Measurements from ENCODE around the gene RGR. TPM values are rescaled to one million over a fixed set of nuclear protein-coding genes. Genes with fewer than 3 reads are reported as not detected.

The RGR gene
- total and polyA plus RNA-seq, 5 donors, result 0.36 to 2.2 (median 0.64) TPM; not detected in 1

GRCh38 chr10:84298057-84298456 lies 53.2 kb downstream of the RGR start:
- Histone ChIP-seq H3K27ac (ENCODE audit: low read length) (no peak overlapping the region), H3K27me3 (ENCODE audit: control insufficient read depth, insufficient read depth) (no peaks in the 10 kb centered on the region), H3K9me3 (ENCODE audit: control insufficient read depth, low read length) (no peaks in the 10 kb centered on the region), H3K4me3 (ENCODE audit: low read length) (no peak overlapping the region), H3K4me1 (ENCODE audit: control insufficient read depth, insufficient read depth, low read length) (no peaks in the 10 kb centered on the region)
- DNase-seq (no peak), ATAC-seq (no peak)
- 75% methylated on average over 3 of the region's 3 CpGs for WGBS
- intact Hi-C loops (cut with DNase I), result no loop called here

DNA sequence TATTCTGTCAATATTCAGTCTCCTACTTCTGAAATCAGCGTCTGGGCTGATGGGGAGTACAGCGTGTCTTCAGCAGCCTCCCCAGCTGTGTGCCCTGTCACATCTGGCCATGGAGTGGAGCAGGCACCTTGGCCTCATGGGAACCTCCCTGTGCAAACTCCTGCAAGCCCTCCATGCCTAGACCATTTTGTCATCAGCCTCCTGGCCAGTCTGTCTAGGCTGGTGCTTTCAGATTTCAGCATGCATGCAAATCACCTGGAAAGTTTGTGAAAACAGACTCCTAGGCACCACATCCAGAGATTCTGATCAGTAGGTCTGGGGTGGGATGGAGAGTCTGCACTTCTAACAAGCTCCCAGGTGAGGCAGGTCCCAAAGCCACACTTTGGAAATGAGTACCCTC lies 57.4 kb downstream of the RGR start:
- no peak overlapping the region for H3K4me3 ChIP-seq (ENCODE audit: low read length)
- intact Hi-C loops (cut with DNase I), result no loop called here
- DNase-seq (no peak), ATAC-seq (no peak)
- H3K27ac ChIP-seq (ENCODE audit: low read length), result no peak overlapping the region
- no peaks in the 10 kb centered on the region for H3K27me3 ChIP-seq (ENCODE audit: control insufficient read depth, insufficient read depth)
- H3K4me1 ChIP-seq (ENCODE audit: control insufficient read depth, insufficient read depth, low read length), result no peaks in the 10 kb centered on the region
- WGBS, result 58% methylated on average over 2 of the region's 2 CpGs
- no peaks in the 10 kb centered on the region for H3K9me3 ChIP-seq (ENCODE audit: control insufficient read depth, low read length)

GRCh38 chr10:84306751-84307384 lies 62.0 kb downstream of the RGR start:
- H3K9me3 ChIP-seq (ENCODE audit: control insufficient read depth, low read length), result no peaks in the 10 kb centered on the region
- ATAC-seq (no peak), DNase-seq (no peak)
- H3K4me3 ChIP-seq (ENCODE audit: low read length), result no peak overlapping the region
- 77% methylated on average over 4 of the region's 4 CpGs for WGBS
- no peaks in the 10 kb centered on the region for H3K4me1 ChIP-seq (ENCODE audit: control insufficient read depth, insufficient read depth, low read length)
- no peak overlapping the region for H3K27ac ChIP-seq (ENCODE audit: low read length)
- intact Hi-C loops (cut with DNase I), result loop anchor here in 1 of 4 donors (5.0 kb wide), 1 partner anchor 280 kb away; no protein-coding TSS in a partner anchor
- H3K27me3 ChIP-seq (ENCODE audit: control insufficient read depth, insufficient read depth), result no peaks in the 10 kb centered on the region

DNA sequence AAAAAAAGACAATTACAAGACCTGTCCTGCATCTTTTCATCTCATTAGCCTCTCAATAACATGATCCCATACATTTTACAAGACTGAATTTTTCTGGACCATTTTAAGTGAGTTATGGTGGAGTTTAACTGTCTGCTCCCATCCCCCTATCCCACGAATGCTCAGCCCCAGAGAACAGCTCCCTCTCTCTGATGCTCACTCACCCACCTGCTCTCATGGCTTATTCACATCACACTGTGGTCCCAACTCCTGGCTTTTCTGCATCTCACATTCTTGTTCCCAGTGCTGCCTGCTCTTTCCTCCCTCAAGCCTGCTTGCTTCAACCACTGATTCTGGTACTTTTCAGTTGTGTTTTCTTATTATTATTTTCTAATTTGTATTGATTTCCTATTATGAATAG lies 63.2 kb downstream of the RGR start:
- WGBS, result 58% methylated on average over 1 of the region's 1 CpG
- Histone ChIP-seq H3K4me1 (ENCODE audit: control insufficient read depth, insufficient read depth, low read length) (no peaks in the 10 kb centered on the region), H3K4me3 (ENCODE audit: low read length) (no peak overlapping the region), H3K27ac (ENCODE audit: low read length) (no peak overlapping the region), H3K27me3 (ENCODE audit: control insufficient read depth, insufficient read depth) (no peaks in the 10 kb centered on the region), H3K9me3 (ENCODE audit: control insufficient read depth, low read length) (no peaks in the 10 kb centered on the region)
- ATAC-seq (no peak), DNase-seq (no peak)
- intact Hi-C loops (cut with DNase I), result loop anchor here in 1 of 4 donors (5.0 kb wide), 1 partner anchor 279 kb away; no protein-coding TSS in a partner anchor

- Histone ChIP-seq H3K4me1 (ENCODE audit: control insufficient read depth, insufficient read depth, low read length) (no peaks in the 10 kb centered on the region), H3K4me3 (ENCODE audit: low read length) (no peak overlapping the region), H3K27me3 (ENCODE audit: control insufficient read depth, insufficient read depth) (no peaks in the 10 kb centered on the region), H3K27ac (ENCODE audit: low read length) (peak overlapping the region; percentile 33), H3K9me3 (ENCODE audit: control insufficient read depth, low read length) (no peaks in the 10 kb centered on the region)
- peak; percentile 56 to 72 (median 59) for DNase-seq
- intact Hi-C loops (cut with DNase I), result loop anchor here in 1 of 4 donors (5.0 kb wide), 1 partner anchor 279 kb away; no protein-coding TSS in a partner anchor
- ATAC-seq, result peak; percentile 70 to 80
- WGBS, result 22% methylated on average over 6 of the region's 6 CpGs
These were observed 63.8 kb downstream of the RGR start for GRCh38 chr10:84308481-84309304.

Other genes starting within 250 kb of the RGR start
- gene GHITM, start 105.5 kb upstream of the RGR start, total RNA-seq, result 100 to 1,000 TPM; 274 to 310 (median 296) TPM
- 430 TPM for gene GHITM, start 105.5 kb upstream of the RGR start, polyA plus RNA-seq
- not detected for gene GPR15LG, start 71.3 kb upstream of the RGR start, total RNA-seq
- not detected for gene GPR15LG, start 71.3 kb upstream of the RGR start, polyA plus RNA-seq
- gene CDHR1, start 50.5 kb upstream of the RGR start, total RNA-seq, result 1 to 10 TPM; 2.4 to 9.1 (median 5.3) TPM
- 3.6 TPM for gene CDHR1, start 50.5 kb upstream of the RGR start, polyA plus RNA-seq
- not detected for gene LRIT2, start 19.5 kb upstream of the RGR start, total RNA-seq
- gene LRIT2, start 19.5 kb upstream of the RGR start, polyA plus RNA-seq, result not detected
- gene LRIT1, start 3.5 kb upstream of the RGR start, total RNA-seq, result under 1 TPM in 1 of 4 donors, not detected in 3; 0.09 TPM
- gene LRIT1, start 3.5 kb upstream of the RGR start, polyA plus RNA-seq, result not detected
- gene CCSER2, start 83.5 kb downstream of the RGR start, total RNA-seq, result 100 to 1,000 TPM; 119 to 176 (median 153) TPM
- gene CCSER2, start 83.5 kb downstream of the RGR start, polyA plus RNA-seq, result 30.7 TPM

Measured in right cardiac atrium (tissue), 5 donors.